Esophagus muscularis mucosa (tissue), 4 donors: Measurements from ENCODE around the gene RPL18A. TPM values are rescaled to one million over a fixed set of nuclear protein-coding genes. Genes with fewer than 3 reads are reported as not detected.

Source experiments
- DNase-seq: peaks from one replicate; pipeline ENCODE4 v3.0.0-alpha.2; 2017; ENCODE audit errors: extremely low spot score
- H3K27ac ChIP-seq, 4 donors: fragments of 200-600 bp; sonication (generic); replicated peaks in 1 of 4; 1 replicate in 3 of 4; 2 replicates in 1 of 4; pipeline ENCODE4 v1.5.1; 2016 to 2019; ENCODE audit warnings: mild to moderate bottlenecking in 1 of 4
- H3K27me3 ChIP-seq, 4 donors: fragments of 200-600 bp; sonication (generic); one replicate each; pipeline versions ENCODE4 v1.5.1 to v1.6.0; 2016 to 2019
- H3K36me3 ChIP-seq, 4 donors: fragments of 200-600 bp; sonication (generic); one replicate each; pipeline ENCODE4 v1.5.1; 2016 to 2019
- H3K4me1 ChIP-seq, 4 donors: fragments of 200-600 bp; sonication (generic); one replicate each; pipeline ENCODE4 v1.5.1; 2016 to 2019
- H3K4me3 ChIP-seq, 4 donors: fragments of 200-600 bp; sonication (generic); 1 replicate in 2 of 4; 2 replicates in 2 of 4; pipeline ENCODE4 v1.5.1; 2016 to 2019; ENCODE audit warnings: mild to moderate bottlenecking in 4 of 4, moderate library complexity in 1 of 4
- H3K9me3 ChIP-seq, 4 donors: fragments of 200-600 bp; sonication (generic); 1 replicate in 3 of 4; 2 replicates in 1 of 4; pipeline ENCODE4 v1.5.1; 2016 to 2019
- CTCF ChIP-seq, 3 experiments: fragments of 200-600 bp in 2 of 3; fragments of 450-650 bp in 1 of 3; sonication (generic) in 2 of 3; IDR thresholded peaks; one replicate each; pipeline ENCODE4 v1.5.1; 2017 to 2019; ENCODE audit warnings: antibody characterized with exemption in 3 of 3, mild to moderate bottlenecking in 2 of 3, moderate library complexity in 1 of 3
- EP300 ChIP-seq: sonication (generic); formaldehyde crosslinking; IDR thresholded peaks from one replicate; pipeline ENCODE4 v1.6.1; 2017; ENCODE audit warnings: antibody characterized with exemption
- POLR2A ChIP-seq: fragments of 450-650 bp; IDR thresholded peaks from one replicate; pipeline ENCODE4 v1.6.1; 2017; ENCODE audit warnings: antibody characterized with exemption, moderate library complexity, mild to moderate bottlenecking, low read depth
- POLR2AphosphoS5 ChIP-seq, 2 donors: sonication (generic); formaldehyde crosslinking; IDR thresholded peaks; one replicate each; pipeline ENCODE4 v1.6.1; 2017; ENCODE audit warnings: antibody characterized with exemption in 2 of 2
- WGBS: methylation state at CpG from one replicate; pipeline ENCODE4 v1.1.5; 2018; 5-methylcytosine and 5-hydroxymethylcytosine counted together
- intact Hi-C: fragments of 100-400 bp; cut with DNase I; formaldehyde crosslinking; loops from one replicate; pipeline ENCODE4 v1.15.1; 2023
- total RNA-seq, 4 donors: library from RNA; depleted of rRNA; stranded (reverse); fragments of >200 nt; gene quantifications; one replicate each; pipeline versions ENCODE4 v1.1.0 to v1.2.1, GENCODE V29; 2016

The RPL18A gene
- total RNA-seq, 4 donors from 2014 or later = 1,042 to 1,624 (median 1,374) TPM

- H3K27ac ChIP-seq = no peak overlapping the region
- 56% methylated on average over 7 of the region's 7 CpGs for WGBS
- peaks cover 0 to 66% (median 1%) of the 10 kb centered on the region in 4 donors for H3K27me3 ChIP-seq
- no peak for DNase-seq
- no peaks in the 10 kb centered on the region for H3K36me3 ChIP-seq
- H3K4me1 ChIP-seq = no peaks in the 10 kb centered on the region
- no peak overlapping the region for H3K4me3 ChIP-seq
- intact Hi-C loops = no loop called here
- TF ChIP-seq EP300 = no peak
- TF ChIP-seq POLR2AphosphoS5 (IDR thresholded peaks at IDR 0.05) = no peak
- no peaks in the 10 kb centered on the region for H3K9me3 ChIP-seq
These were observed 28.6 kb downstream of the RPL18A start for GRCh38 chr19:17888260-17888659.

GRCh38 chr19:17889609-17890214, 30.0 kb downstream of the RPL18A start:
- H3K27me3 ChIP-seq = peaks cover 0 to 71% (median 3%) of the 10 kb centered on the region in 4 donors
- H3K36me3 ChIP-seq = no peaks in the 10 kb centered on the region
- intact Hi-C loops = no loop called here
- no peak for TF ChIP-seq EP300
- TF ChIP-seq POLR2A = no peak
- no peak for TF ChIP-seq CTCF (IDR thresholded peaks at IDR 0.05)
- no peak for TF ChIP-seq POLR2AphosphoS5 (IDR thresholded peaks at IDR 0.05)
- no peak overlapping the region for H3K27ac ChIP-seq
- no peak for DNase-seq
- no peaks in the 10 kb centered on the region for H3K9me3 ChIP-seq
- 31% methylated on average over 18 of the region's 18 CpGs for WGBS
- no peak overlapping the region for H3K4me3 ChIP-seq
- no peaks in the 10 kb centered on the region for H3K4me1 ChIP-seq

- 81% methylated on average over 7 of the region's 9 CpGs for WGBS
- DNase-seq = no peak
- no peak for TF ChIP-seq EP300
- Histone ChIP-seq H3K27me3 (peaks cover 0 to 90% (median 4%) of the 10 kb centered on the region in 4 donors), H3K9me3 (no peaks in the 10 kb centered on the region), H3K4me1 (no peaks in the 10 kb centered on the region), H3K27ac (no peak overlapping the region), H3K4me3 (no peak overlapping the region), H3K36me3 (no peaks in the 10 kb centered on the region)
- intact Hi-C loops = no loop called here
These were observed 34.1 kb downstream of the RPL18A start for GRCh38 chr19:17893766-17894165.

GRCh38 chr19:17902701-17903100, 43.0 kb downstream of the RPL18A start:
- Histone ChIP-seq H3K9me3 (peaks cover 0 to 8% (median 2%) of the 10 kb centered on the region in 4 donors), H3K27ac (no peak overlapping the region), H3K4me1 (no peaks in the 10 kb centered on the region), H3K36me3 (no peaks in the 10 kb centered on the region), H3K27me3 (peaks cover 0 to 67% (median 0%) of the 10 kb centered on the region in 4 donors), H3K4me3 (no peak overlapping the region)
- TF ChIP-seq EP300 (no peak), CTCF (IDR thresholded peaks at IDR 0.05) (no peak), POLR2AphosphoS5 (IDR thresholded peaks at IDR 0.05) (no peak), POLR2A (no peak)
- WGBS = 67% methylated on average over 6 of the region's 6 CpGs
- DNase-seq = no peak
- intact Hi-C loops = no loop called here

- Histone ChIP-seq H3K27ac (no peak overlapping the region), H3K36me3 (no peaks in the 10 kb centered on the region), H3K4me1 (no peaks in the 10 kb centered on the region), H3K4me3 (no peak overlapping the region), H3K9me3 (peaks cover 0 to 25% (median 13%) of the 10 kb centered on the region in 4 donors), H3K27me3 (peaks cover 0 to 40% (median 0%) of the 10 kb centered on the region in 4 donors)
- TF ChIP-seq CTCF (IDR thresholded peaks at IDR 0.05) (no peak), EP300 (no peak), POLR2A (no peak), POLR2AphosphoS5 (IDR thresholded peaks at IDR 0.05) (no peak)
- intact Hi-C loops = no loop called here
- 89% methylated on average over 3 of the region's 3 CpGs for WGBS
- no peak for DNase-seq
These were observed 48.5 kb downstream of the RPL18A start for GRCh38 chr19:17908244-17908643.
